Left colon (tissue), 2 donors: Measurements from ENCODE around the gene PRKN. TPM values are rescaled to one million over a fixed set of nuclear protein-coding genes. Genes with fewer than 3 reads are reported as not detected.

Source experiments
- ATAC-seq: fragments of 200-7000 bp; cut with Tn5 transposase; one replicate; pipeline ENCODE4 v1.9.1; 2020; ENCODE audit warnings: mild to moderate bottlenecking, moderate library complexity
- DNase-seq, 2 donors: peaks; one replicate each; pipeline ENCODE4 v3.0.0-alpha.2; 2020
- intact Hi-C, 2 donors: fragments of 100-400 bp; cut with DNase I in 1 of 2; cut with micrococcal nuclease in 1 of 2; formaldehyde crosslinking; loops; one replicate each; pipeline versions ENCODE4 v1.11.2 to v1.14.0; 2022; cut with DNase I, micrococcal nuclease
- total RNA-seq, 2 donors: library from RNA; stranded (reverse); fragmentation: NEBNext Ultra II Directional; extraction: Animal tissue kit (Norgen Biotek cat#: 25700); gene quantifications; one replicate each; pipeline ENCODE4 v1.2.1, GENCODE V29; 2021
- donor health status: DM: no; HTN: no; CAD: no.
- donor health status: DM: yes; HTN: yes; CAD: no.

The PRKN gene
- total RNA-seq, 2 donors from 2014 or later = 5.4 to 5.5 TPM

DNA sequence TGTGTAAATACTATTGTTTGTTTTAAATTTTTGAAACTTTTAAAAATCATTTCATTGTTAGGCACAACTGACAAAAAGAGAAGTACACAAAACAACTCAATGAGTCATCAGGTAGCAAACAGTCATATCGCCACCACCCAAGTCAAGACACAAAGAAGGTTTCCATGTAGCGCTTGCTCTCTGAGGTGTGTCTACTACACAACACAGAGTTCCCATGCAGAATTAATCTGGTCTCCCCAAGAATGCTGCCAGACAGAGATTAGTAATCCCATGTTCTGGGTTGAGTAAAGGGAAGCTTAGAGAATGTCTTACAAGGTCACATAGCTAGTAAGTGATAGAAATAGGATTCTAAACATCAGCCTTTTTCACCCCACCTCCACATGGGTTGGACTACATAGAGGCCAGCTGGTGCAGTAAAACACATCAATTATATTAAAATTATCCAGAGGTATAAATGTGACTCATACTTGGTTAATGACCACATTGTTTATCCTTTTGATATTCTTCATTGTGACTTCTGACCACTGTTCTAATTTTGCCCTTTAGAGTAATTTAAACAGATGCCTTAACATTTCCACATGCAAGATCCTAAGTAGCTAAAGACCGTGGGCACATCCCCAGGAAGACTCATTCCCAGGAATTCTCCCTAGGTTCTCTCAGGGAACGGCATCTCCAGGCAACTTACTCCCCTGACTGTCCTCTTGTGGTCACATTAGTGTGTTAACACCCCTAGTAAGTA, 413.5 kb downstream of the PRKN start:
- DNase-seq = no peak

GRCh38 chr6:162307865-162308264, 419.7 kb downstream of the PRKN start:
- no peak for ATAC-seq
- intact Hi-C loops = no loop called here
- DNase-seq = no peak

More for the DNA sequence above, 413.5 kb downstream of the PRKN start:
- no peak for ATAC-seq
- intact Hi-C loops = no loop called here

DNA sequence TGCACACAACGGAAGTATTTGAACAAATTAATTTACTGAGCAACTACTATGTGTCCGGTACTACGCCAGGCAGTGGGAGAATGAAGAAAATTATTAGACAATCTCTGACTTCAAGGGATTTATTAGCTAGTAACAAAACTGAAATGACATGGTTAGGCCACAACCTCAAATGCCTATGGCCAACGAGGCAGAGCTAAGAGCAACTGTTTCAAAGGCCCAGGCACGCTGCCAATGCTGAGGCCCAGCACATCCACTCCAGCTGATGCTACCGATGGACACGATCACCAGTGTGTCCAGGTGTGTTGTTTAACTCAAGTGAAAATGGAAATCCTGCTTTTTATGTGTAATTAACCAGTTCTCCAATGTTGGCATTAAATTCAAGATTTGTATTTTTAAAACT, 420.9 kb downstream of the PRKN start:
- intact Hi-C loops = no loop called here
- DNase-seq (no peak), ATAC-seq (no peak)

DNA sequence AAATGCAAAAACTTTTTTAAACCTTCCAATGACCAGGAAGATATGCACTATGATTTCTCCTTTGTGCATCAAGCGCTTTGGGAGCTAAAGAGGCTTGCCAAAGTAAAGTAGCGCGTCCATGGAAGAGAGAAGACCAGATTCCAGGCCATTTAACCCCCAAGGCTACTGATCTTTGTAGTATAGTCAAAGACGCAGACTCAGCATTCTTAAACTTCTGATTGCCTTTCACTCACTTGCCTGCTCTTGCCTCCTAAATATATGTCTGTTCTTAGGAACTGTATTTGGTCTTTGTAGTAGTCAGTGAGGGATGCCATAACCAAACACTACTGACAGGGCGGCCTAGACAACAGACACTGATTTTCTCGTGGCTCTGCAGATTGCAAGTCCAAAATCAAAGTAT, 426.4 kb downstream of the PRKN start:
- intact Hi-C loops = no loop called here
- DNase-seq (no peak), ATAC-seq (no peak)

GRCh38 chr6:162294029-162294428, 433.5 kb downstream of the PRKN start:
- intact Hi-C loops = no loop called here
- no peak for DNase-seq
- ATAC-seq = no peak

DNA sequence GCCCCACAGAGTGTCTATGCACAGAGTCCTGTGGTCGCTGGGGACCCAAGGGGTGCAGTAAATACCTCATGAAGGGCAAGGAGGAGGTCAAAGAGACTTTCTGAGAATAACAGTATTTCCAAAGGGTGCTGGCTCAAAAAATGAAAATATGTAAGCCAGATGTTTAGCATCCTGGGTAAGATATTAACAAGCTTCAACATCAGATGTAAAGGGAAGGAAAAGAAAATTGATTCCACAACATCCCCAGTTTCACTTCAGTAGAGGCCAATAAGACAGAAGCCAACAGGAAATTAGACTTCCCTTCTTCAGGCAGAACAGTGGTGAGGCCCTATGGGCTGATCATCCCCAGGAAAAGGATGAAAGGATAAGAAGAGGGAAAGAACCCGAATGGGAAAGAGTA, 434.7 kb downstream of the PRKN start:
- ATAC-seq (no peak), DNase-seq (no peak)
- intact Hi-C loops = no loop called here

- ATAC-seq (no peak), DNase-seq (no peak)
- intact Hi-C loops = no loop called here
These were observed 436.6 kb downstream of the PRKN start for GRCh38 chr6:162290846-162291465.

- intact Hi-C loops = no loop called here
- ATAC-seq = no peak
- DNase-seq = no peak
These were observed 437.6 kb downstream of the PRKN start for GRCh38 chr6:162289972-162290371.

GRCh38 chr6:162273986-162274385, 453.6 kb downstream of the PRKN start:
- intact Hi-C loops = no loop called here
- ATAC-seq (no peak), DNase-seq (no peak)

GRCh38 chr6:162271922-162272321, 455.6 kb downstream of the PRKN start:
- ATAC-seq (no peak), DNase-seq (no peak)
- intact Hi-C loops = no loop called here

- no peak for DNase-seq
- intact Hi-C loops = no loop called here
- ATAC-seq = no peak
These were observed 456.6 kb downstream of the PRKN start for GRCh38 chr6:162270966-162271365.

- ATAC-seq (no peak), DNase-seq (no peak)
- intact Hi-C loops = no loop called here
These were observed 459.9 kb downstream of the PRKN start for GRCh38 chr6:162267641-162268040.

- ATAC-seq (no peak), DNase-seq (no peak)
- intact Hi-C loops = no loop called here
These were observed 460.4 kb downstream of the PRKN start for GRCh38 chr6:162267126-162267525.

GRCh38 chr6:162264581-162264980, 463.0 kb downstream of the PRKN start:
- intact Hi-C loops = no loop called here
- ATAC-seq = no peak

DNA sequence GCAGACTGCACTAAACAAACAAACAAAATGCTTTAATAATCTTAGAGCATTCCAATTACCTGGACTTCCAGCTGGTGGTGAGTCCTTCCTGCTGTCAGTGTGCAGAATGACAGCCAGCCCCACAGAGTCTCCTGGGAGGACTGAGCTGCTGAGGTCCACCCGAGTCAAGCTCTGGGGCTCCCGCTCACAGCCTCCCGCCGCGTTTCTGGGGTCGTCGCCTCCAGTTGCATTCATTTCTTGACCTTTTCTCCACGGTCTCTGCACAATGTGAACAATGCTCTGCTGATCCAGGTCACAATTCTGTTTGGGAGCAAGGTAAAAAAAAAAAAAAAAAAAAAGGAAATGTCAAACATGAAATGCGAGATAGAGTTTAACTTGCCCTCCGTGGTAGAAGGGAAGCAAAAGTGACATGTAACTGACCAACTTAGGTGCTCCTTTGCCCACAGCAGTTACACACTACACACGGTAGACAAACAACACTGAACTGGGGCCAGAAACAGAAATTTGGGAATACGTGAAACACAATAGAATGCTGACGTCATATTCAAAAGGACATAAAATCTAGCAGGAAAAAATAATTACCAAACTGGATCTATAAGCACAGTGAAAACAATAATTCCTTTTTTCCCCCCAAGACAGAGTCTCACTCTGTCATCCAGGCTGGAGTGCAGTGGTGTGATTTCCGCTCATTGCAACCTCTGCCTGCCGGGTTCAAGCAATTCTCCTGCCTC, 464.9 kb downstream of the PRKN start:
- ATAC-seq (no peak), DNase-seq (no peak)

More at GRCh38 chr6:162264581-162264980, 463.0 kb downstream of the PRKN start:
- no peak for DNase-seq

GRCh38 chr6:162261598-162261997, 466.0 kb downstream of the PRKN start:
- DNase-seq (no peak), ATAC-seq (no peak)
- intact Hi-C loops = no loop called here

More for the DNA sequence above, 464.9 kb downstream of the PRKN start:
- intact Hi-C loops = no loop called here

DNA sequence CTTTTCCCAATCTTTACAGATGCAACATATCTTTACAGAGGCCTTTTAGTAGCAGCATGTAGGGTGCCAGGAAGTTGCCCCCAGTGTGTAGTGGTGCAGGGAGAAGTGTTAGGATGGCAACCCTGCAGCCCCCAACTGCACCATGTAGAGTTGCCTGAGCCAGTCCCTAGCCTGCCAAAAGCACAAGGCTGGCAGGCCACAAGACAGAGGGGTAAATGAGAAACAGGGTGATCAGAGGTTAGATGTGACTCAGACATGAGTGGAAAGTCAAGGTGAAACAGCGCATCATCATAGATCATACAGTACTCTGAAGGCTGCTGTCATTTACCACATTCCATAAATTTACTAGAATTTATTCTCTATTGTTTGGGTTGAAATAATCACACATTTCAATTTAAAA, 467.5 kb downstream of the PRKN start:
- ATAC-seq (no peak), DNase-seq (no peak)
- intact Hi-C loops = no loop called here

GRCh38 chr6:162258647-162259046, 468.9 kb downstream of the PRKN start:
- intact Hi-C loops = no loop called here
- no peak for DNase-seq
- ATAC-seq = no peak

DNA sequence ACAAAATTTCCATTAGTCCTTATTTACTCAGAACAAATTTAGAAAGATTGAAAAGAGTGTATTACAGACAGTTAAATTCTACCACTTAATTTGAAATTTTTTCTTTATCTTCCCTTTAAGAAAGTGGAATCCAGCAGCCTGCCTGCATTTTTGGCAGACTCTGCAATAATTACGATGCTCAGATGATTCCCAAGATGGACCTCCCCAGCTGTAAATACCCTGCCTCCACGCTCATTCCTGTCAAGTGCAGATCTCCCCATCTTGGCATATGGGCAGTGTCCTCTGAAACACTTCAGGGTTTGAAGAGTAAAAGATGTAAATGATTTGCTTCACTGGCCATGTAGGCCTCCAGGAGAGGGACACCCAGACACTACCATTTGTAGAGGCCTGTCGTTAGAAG, 471.2 kb downstream of the PRKN start:
- no peak for ATAC-seq
- DNase-seq = no peak
- intact Hi-C loops = no loop called here

- intact Hi-C loops = no loop called here
- DNase-seq (no peak), ATAC-seq (no peak)
These were observed 476.3 kb downstream of the PRKN start for GRCh38 chr6:162251257-162251656.
